SK-N-SH treated with all-trans-retinoic acid at 6 μM for 48 hours (cell line): ENCODE data around the gene TMEM11.

Experiments used
- ATAC-seq: fragments of 200-7000 bp; cut with Tn5 transposase; 3 replicates; pipeline ENCODE4 v1.9.1; 2020; ENCODE audit warnings: mild to moderate bottlenecking, moderate library complexity
- ARNTL ChIP-seq: fragments of 450-650 bp; formaldehyde crosslinking; IDR thresholded peaks from 2 replicates; pipeline ENCODE4 v1.5.0; 2020; ENCODE audit warnings: low read depth, mild to moderate bottlenecking, moderate library complexity, borderline replicate concordance
- BACH2 ChIP-seq: fragments of 250-450 bp; sonication (Bioruptor Pico); IDR thresholded peaks from 2 replicates; pipeline ENCODE4 v1.9.0; 2021; ENCODE audit warnings: mild to moderate bottlenecking, borderline replicate concordance
- CSDC2 ChIP-seq: fragments of 250-450 bp; sonication (Bioruptor Pico); IDR thresholded peaks from 2 replicates; pipeline ENCODE4 v1.5.0; 2020; ENCODE audit warnings: mild to moderate bottlenecking, moderate library complexity
- ESRRG ChIP-seq: fragments of 250-450 bp; sonication (Bioruptor Pico); IDR thresholded peaks from 2 replicates; pipeline ENCODE4 v1.6.1; 2021; ENCODE audit warnings: mild to moderate bottlenecking
- GLIS3 ChIP-seq: fragments of 250-450 bp; sonication (Bioruptor Pico); IDR thresholded peaks from 2 replicates; pipeline ENCODE4 v1.5.0; 2020; ENCODE audit warnings: mild to moderate bottlenecking, moderate library complexity
- ISL1 ChIP-seq: fragments of 250-450 bp; sonication (Bioruptor Pico); IDR thresholded peaks from 2 replicates; pipeline ENCODE4 v2.1.2; 2022; ENCODE audit warnings: mild to moderate bottlenecking, moderate library complexity
- OSR1 ChIP-seq: fragments of 250-450 bp; sonication (Bioruptor Pico); IDR thresholded peaks from 2 replicates; pipeline ENCODE4 v1.8.0; 2022; ENCODE audit warnings: moderate library complexity, mild to moderate bottlenecking, inconsistent platforms
- PPARA ChIP-seq: fragments of 250-450 bp; sonication (Bioruptor Pico); IDR thresholded peaks from 2 replicates; pipeline ENCODE4 v1.5.0; 2020; ENCODE audit warnings: mild to moderate bottlenecking, borderline replicate concordance
- RARB ChIP-seq: fragments of 250-450 bp; sonication (Bioruptor Pico); IDR thresholded peaks from 2 replicates; pipeline ENCODE4 v1.8.0; 2021; ENCODE audit warnings: mild to moderate bottlenecking, moderate library complexity
- SNAI2 ChIP-seq: fragments of 250-450 bp; sonication (Bioruptor Pico); IDR thresholded peaks from 2 replicates; pipeline ENCODE4 v1.5.0; 2020; ENCODE audit warnings: mild to moderate bottlenecking, moderate library complexity
- TCF4 ChIP-seq: fragments of 250-450 bp; sonication (Bioruptor Pico); IDR thresholded peaks from 2 replicates; pipeline ENCODE4 v1.8.0; 2021; ENCODE audit warnings: mild to moderate bottlenecking, moderate library complexity, borderline replicate concordance
- ZC3H10 ChIP-seq: fragments of 250-450 bp; sonication (Bioruptor Pico); IDR thresholded peaks from 2 replicates; pipeline ENCODE4 v1.5.1; 2021; ENCODE audit warnings: mild to moderate bottlenecking, moderate library complexity
- ZFP3 ChIP-seq: fragments of 250-450 bp; sonication (Bioruptor Pico); IDR thresholded peaks from 2 replicates; pipeline ENCODE4 v1.5.0; 2020; ENCODE audit warnings: mild to moderate bottlenecking, moderate library complexity
- ZFP30 ChIP-seq: fragments of 450-650 bp; formaldehyde crosslinking; IDR thresholded peaks from 2 replicates; pipeline ENCODE4 v1.5.0; 2022; ENCODE audit warnings: mild to moderate bottlenecking, moderate library complexity
- ZNF565 ChIP-seq: fragments of 450-650 bp; formaldehyde crosslinking; conservative IDR thresholded peaks from 2 replicates; pipeline ENCODE4 v1.5.0; 2020; ENCODE audit warnings: low read depth, mild to moderate bottlenecking, moderate library complexity
- ZNF8 ChIP-seq: fragments of 450-650 bp; formaldehyde crosslinking; IDR thresholded peaks from 2 replicates; pipeline ENCODE4 v1.5.0; 2020; ENCODE audit warnings: mild to moderate bottlenecking, moderate library complexity
- TF ChIP-seq, protein P1 (sequence below): fragments of 250-450 bp; sonication (Bioruptor Pico); IDR thresholded peaks from 2 replicates; pipeline ENCODE4 v1.8.0; 2020; ENCODE audit warnings: mild to moderate bottlenecking, moderate library complexity, borderline replicate concordance
- TF ChIP-seq, protein P2 (sequence below): fragments of 250-450 bp; sonication (Bioruptor Pico); IDR thresholded peaks from 2 replicates; pipeline ENCODE4 v1.8.0; 2021; ENCODE audit warnings: low read depth, mild to moderate bottlenecking, moderate library complexity, borderline replicate concordance
- TF ChIP-seq, protein P3 (sequence below): fragments of 250-450 bp; sonication (Bioruptor Pico); IDR thresholded peaks from 2 replicates; pipeline ENCODE4 v1.5.1; 2021; ENCODE audit warnings: mild to moderate bottlenecking, moderate library complexity
- TF ChIP-seq, protein P4 (sequence below): fragments of 250-450 bp; sonication (Bioruptor Pico); IDR thresholded peaks from 2 replicates; pipeline ENCODE4 v1.5.0; 2020; ENCODE audit warnings: mild to moderate bottlenecking, moderate library complexity

Gene TMEM11

DNA sequence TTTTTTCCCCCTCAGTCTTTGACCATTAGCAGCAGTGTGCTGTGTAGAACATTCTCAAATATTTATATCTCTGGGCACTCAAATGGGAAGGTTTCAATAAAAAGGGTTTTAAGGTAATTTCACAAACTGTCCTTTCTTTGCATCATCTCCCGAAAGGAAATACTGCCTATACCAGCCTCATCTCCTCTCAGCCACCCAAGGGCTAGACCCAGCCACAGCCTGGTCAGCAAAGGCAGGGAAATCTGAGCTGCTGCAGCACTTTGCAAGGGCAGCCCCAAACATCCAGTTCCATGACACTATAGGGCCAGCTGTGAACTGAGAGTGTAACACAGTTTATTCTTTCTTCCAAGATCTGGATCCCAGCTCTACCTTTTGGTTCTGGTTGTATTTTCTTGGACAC is 28.9 kb downstream of the TMEM11 start:
- TF ChIP-seq BACH2 (CRISPR knock-in tag) (no peak), ZNF8 (CRISPR knock-in tag) (no peak), TCF4 (CRISPR knock-in tag) (no peak), SNAI2 (CRISPR knock-in tag) (no peak), ESRRG (CRISPR knock-in tag) (no peak), ISL1 (CRISPR knock-in tag) (no peak), ZC3H10 (CRISPR knock-in tag) (no peak), OSR1 (CRISPR knock-in tag) (no peak), ZNF565 (CRISPR knock-in tag) (no peak)
- TF ChIP-seq, protein P1, sequence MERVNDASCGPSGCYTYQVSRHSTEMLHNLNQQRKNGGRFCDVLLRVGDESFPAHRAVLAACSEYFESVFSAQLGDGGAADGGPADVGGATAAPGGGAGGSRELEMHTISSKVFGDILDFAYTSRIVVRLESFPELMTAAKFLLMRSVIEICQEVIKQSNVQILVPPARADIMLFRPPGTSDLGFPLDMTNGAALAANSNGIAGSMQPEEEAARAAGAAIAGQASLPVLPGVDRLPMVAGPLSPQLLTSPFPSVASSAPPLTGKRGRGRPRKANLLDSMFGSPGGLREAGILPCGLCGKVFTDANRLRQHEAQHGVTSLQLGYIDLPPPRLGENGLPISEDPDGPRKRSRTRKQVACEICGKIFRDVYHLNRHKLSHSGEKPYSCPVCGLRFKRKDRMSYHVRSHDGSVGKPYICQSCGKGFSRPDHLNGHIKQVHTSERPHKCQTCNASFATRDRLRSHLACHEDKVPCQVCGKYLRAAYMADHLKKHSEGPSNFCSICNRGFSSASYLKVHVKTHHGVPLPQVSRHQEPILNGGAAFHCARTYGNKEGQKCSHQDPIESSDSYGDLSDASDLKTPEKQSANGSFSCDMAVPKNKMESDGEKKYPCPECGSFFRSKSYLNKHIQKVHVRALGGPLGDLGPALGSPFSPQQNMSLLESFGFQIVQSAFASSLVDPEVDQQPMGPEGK (CRISPR knock-in tag), result no peak
- TF ChIP-seq, protein P2, sequence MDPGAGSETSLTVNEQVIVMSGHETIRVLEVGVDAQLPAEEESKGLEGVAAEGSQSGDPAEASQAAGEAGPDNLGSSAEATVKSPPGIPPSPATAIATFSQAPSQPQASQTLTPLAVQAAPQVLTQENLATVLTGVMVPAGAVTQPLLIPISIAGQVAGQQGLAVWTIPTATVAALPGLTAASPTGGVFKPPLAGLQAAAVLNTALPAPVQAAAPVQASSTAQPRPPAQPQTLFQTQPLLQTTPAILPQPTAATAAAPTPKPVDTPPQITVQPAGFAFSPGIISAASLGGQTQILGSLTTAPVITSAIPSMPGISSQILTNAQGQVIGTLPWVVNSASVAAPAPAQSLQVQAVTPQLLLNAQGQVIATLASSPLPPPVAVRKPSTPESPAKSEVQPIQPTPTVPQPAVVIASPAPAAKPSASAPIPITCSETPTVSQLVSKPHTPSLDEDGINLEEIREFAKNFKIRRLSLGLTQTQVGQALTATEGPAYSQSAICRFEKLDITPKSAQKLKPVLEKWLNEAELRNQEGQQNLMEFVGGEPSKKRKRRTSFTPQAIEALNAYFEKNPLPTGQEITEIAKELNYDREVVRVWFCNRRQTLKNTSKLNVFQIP (CRISPR knock-in tag), result no peak
- TF ChIP-seq, protein P3, sequence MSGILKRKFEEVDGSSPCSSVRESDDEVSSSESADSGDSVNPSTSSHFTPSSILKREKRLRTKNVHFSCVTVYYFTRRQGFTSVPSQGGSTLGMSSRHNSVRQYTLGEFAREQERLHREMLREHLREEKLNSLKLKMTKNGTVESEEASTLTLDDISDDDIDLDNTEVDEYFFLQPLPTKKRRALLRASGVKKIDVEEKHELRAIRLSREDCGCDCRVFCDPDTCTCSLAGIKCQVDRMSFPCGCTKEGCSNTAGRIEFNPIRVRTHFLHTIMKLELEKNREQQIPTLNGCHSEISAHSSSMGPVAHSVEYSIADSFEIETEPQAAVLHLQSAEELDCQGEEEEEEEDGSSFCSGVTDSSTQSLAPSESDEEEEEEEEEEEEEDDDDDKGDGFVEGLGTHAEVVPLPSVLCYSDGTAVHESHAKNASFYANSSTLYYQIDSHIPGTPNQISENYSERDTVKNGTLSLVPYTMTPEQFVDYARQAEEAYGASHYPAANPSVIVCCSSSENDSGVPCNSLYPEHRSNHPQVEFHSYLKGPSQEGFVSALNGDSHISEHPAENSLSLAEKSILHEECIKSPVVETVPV, result no peak
- TF ChIP-seq, protein P4, sequence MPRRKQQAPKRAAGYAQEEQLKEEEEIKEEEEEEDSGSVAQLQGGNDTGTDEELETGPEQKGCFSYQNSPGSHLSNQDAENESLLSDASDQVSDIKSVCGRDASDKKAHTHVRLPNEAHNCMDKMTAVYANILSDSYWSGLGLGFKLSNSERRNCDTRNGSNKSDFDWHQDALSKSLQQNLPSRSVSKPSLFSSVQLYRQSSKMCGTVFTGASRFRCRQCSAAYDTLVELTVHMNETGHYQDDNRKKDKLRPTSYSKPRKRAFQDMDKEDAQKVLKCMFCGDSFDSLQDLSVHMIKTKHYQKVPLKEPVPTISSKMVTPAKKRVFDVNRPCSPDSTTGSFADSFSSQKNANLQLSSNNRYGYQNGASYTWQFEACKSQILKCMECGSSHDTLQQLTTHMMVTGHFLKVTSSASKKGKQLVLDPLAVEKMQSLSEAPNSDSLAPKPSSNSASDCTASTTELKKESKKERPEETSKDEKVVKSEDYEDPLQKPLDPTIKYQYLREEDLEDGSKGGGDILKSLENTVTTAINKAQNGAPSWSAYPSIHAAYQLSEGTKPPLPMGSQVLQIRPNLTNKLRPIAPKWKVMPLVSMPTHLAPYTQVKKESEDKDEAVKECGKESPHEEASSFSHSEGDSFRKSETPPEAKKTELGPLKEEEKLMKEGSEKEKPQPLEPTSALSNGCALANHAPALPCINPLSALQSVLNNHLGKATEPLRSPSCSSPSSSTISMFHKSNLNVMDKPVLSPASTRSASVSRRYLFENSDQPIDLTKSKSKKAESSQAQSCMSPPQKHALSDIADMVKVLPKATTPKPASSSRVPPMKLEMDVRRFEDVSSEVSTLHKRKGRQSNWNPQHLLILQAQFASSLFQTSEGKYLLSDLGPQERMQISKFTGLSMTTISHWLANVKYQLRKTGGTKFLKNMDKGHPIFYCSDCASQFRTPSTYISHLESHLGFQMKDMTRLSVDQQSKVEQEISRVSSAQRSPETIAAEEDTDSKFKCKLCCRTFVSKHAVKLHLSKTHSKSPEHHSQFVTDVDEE (CRISPR knock-in tag), result no peak

DNA sequence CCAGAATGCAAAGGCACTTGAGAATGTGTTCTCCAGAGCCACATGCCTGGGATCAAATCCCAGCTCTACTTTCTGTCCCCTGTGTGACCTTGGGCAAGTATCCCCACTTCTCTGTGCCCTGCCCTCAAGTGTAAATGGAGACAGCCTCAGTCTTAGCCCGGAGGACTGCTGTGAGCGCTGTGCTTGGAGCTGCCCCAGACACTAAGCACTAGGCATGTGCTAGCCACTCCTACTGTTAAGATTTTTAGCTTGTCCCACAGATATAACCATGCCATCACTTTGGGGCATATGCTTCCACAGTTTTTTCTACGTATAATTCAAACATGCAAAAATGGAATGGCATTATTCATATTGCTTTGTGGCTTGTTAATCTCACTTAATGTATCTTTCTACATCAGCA is 29.4 kb downstream of the TMEM11 start:
- ATAC-seq, result no peak

More for the DNA sequence above, 28.9 kb downstream of the TMEM11 start:
- no peak for ATAC-seq

DNA sequence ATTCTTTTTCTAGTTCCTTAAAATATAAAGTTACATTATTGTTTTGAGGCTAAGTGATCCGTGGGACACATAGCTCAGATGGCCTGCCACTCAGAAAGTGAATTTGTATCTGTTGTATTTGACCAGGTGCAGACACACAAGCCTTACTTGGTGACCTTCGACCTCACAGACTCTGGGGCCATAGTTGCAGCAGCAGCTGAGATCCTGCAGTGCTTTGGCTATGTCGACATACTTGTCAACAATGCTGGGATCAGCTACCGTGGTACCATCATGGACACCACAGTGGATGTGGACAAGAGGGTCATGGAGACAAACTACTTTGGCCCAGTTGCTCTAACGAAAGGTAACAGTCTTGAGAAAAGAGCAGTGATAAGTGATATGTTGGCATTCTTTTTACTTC is 30.5 kb downstream of the TMEM11 start:
- TF ChIP-seq PPARA (CRISPR knock-in tag), result no peak
- TF ChIP-seq, protein P1 (CRISPR knock-in tag), result no peak
- no peak for TF ChIP-seq ZC3H10 (CRISPR knock-in tag)
- no peak for TF ChIP-seq ZFP3
- TF ChIP-seq CSDC2 (CRISPR knock-in tag), result no peak
- TF ChIP-seq, protein P4 (CRISPR knock-in tag), result no peak
- TF ChIP-seq, protein P3, result no peak
- no peak for TF ChIP-seq GLIS3 (CRISPR knock-in tag)
- no peak for TF ChIP-seq RARB
- TF ChIP-seq OSR1 (CRISPR knock-in tag), result no peak
- no peak for TF ChIP-seq ZNF565 (CRISPR knock-in tag)
- no peak for TF ChIP-seq ZNF8 (CRISPR knock-in tag)
- no peak for TF ChIP-seq BACH2 (CRISPR knock-in tag)
- TF ChIP-seq ARNTL, result no peak
- no peak for TF ChIP-seq ZFP30 (CRISPR knock-in tag)
- TF ChIP-seq ESRRG (CRISPR knock-in tag), result no peak
- no peak for ATAC-seq

More for the DNA sequence above, 29.4 kb downstream of the TMEM11 start:
- TF ChIP-seq ISL1 (CRISPR knock-in tag) (no peak), TCF4 (CRISPR knock-in tag) (no peak)
- TF ChIP-seq, all 23 proteins: peak for 0
